H1 (cell line): ENCODE results near the gene HOXB3. TPM values are rescaled to one million over a fixed set of nuclear protein-coding genes. Genes with fewer than 3 reads are reported as not detected.

Experiments used
- CTCF ChIA-PET: fragments of 300-600 bp; sonication (Branson Sonifier 250); formaldehyde crosslinking; loops from one replicate; lab custom pipeline; 2021; ENCODE audit not compliant: partially characterized antibody; lab: Charles Lee
- POLR2A ChIA-PET: fragments of 300-600 bp; sonication (Branson Sonifier 250); formaldehyde crosslinking; loops from one replicate; lab custom pipeline; 2021; ENCODE audit warnings: inconsistent platforms; ENCODE audit not compliant: partially characterized antibody; lab: Charles Lee
- DNase-seq, 2 experiments: peaks; one replicate each; pipeline versions ENCODE4 v3.0.0 to v3.0.0-alpha.2; 2010 to 2022; ENCODE audit warnings: low spot score in 2 of 2, low read depth in 1 of 2, mixed read lengths in 1 of 2
- FAIRE-seq: peaks from 2 replicates; lab custom pipeline; 2011; peaks lifted over from hg19 to GRCh38; lab: Jason Lieb, UNC
- H2AFZ ChIP-seq: 2 replicates; pipeline ENCODE4 v1.8.1; 2012; ENCODE audit warnings: low read length, inconsistent platforms
- H2AK5ac ChIP-seq: 2 replicates; pipeline ENCODE4 v1.6.1; 2013; ENCODE audit warnings: low read depth, low read length
- H2BK120ac ChIP-seq: replicated peaks from 2 replicates; pipeline ENCODE3; 2013; ENCODE audit warnings: low read depth, low read length, inconsistent platforms
- H2BK12ac ChIP-seq: 2 replicates; pipeline ENCODE4 v1.6.1; 2013; ENCODE audit warnings: low read depth, low read length
- H2BK15ac ChIP-seq: 2 replicates; pipeline ENCODE4 v1.6.1; 2013; ENCODE audit warnings: low read length
- H2BK20ac ChIP-seq: 2 replicates; pipeline ENCODE4 v1.6.1; 2013; ENCODE audit warnings: low read length
- H2BK5ac ChIP-seq: 2 replicates; pipeline ENCODE4 v1.6.1; 2013; ENCODE audit warnings: low read depth, low read length
- H3K14ac ChIP-seq: 2 replicates; pipeline ENCODE4 v1.6.1; 2013; ENCODE audit warnings: inconsistent platforms; ENCODE audit not compliant: insufficient read length
- H3K18ac ChIP-seq: 2 replicates; pipeline ENCODE4 v1.6.1; 2013; ENCODE audit warnings: low read length; ENCODE audit errors: extremely low read depth
- H3K23ac ChIP-seq: 2 replicates; pipeline ENCODE4 v1.6.1; 2013; ENCODE audit warnings: inconsistent platforms; ENCODE audit not compliant: insufficient read length
- H3K23me2 ChIP-seq: 2 replicates; pipeline ENCODE4 v1.6.1; 2013; ENCODE audit warnings: low read depth, low read length
- H3K27ac ChIP-seq: 2 replicates; pipeline ENCODE4 v1.6.1; 2011; ENCODE audit warnings: low read depth, low read length, inconsistent platforms
- H3K27me3 ChIP-seq, 4 experiments: replicated peaks in 1 of 4; 1 replicate in 1 of 4; 2 replicates in 3 of 4; pipeline versions ENCODE4 v1.6.1 to v1.8.1; 2011 to 2013; ENCODE audit warnings: low read length in 3 of 4, mild to moderate bottlenecking in 3 of 4, inconsistent platforms in 2 of 4, mixed read lengths in 2 of 4, moderate library complexity in 1 of 4; ENCODE audit not compliant: control insufficient read depth in 3 of 4, insufficient read depth in 3 of 4; ENCODE audit errors: extremely low read depth in 1 of 4
- H3K36me3 ChIP-seq, 4 experiments: 2 replicates each; pipeline versions ENCODE4 v1.6.1 to v1.8.1; 2011 to 2013; ENCODE audit warnings: mild to moderate bottlenecking in 4 of 4, low read length in 3 of 4, moderate library complexity in 2 of 4, control low read depth in 1 of 4, inconsistent platforms in 1 of 4; ENCODE audit not compliant: insufficient read depth in 4 of 4, control insufficient read depth in 2 of 4
- H3K4ac ChIP-seq: replicated peaks from 2 replicates; pipeline ENCODE3; 2013; ENCODE audit warnings: low read length, low read depth, mixed read lengths, inconsistent platforms; ENCODE audit not compliant: insufficient read length
- H3K4me1 ChIP-seq, 4 experiments: replicated peaks in 1 of 4; 1 replicate in 1 of 4; 2 replicates in 3 of 4; pipeline versions ENCODE4 v1.6.1 to v1.8.1; 2011 to 2013; ENCODE audit warnings: low read length in 3 of 4, inconsistent platforms in 2 of 4, mixed read lengths in 1 of 4; ENCODE audit not compliant: insufficient read depth in 4 of 4, control insufficient read depth in 3 of 4
- H3K4me2 ChIP-seq, 2 experiments: 2 replicates each; pipeline versions ENCODE4 v1.6.1 to v1.8.1; 2011 to 2013; ENCODE audit warnings: low read depth in 2 of 2, low read length in 2 of 2, control low read depth in 1 of 2, inconsistent platforms in 1 of 2, mild to moderate bottlenecking in 1 of 2; ENCODE audit not compliant: insufficient read depth in 1 of 2
- H3K4me3 ChIP-seq, 4 experiments: fragments of 200-600, 300-600 bp in 1 of 4; sonication (generic), shearing (Covaris generic), sonication (Bioruptor Twin) in 1 of 4; 2 replicates each; pipeline versions ENCODE4 v1.5.1 to v1.8.1; 2011 to 2016; ENCODE audit warnings: low read length in 4 of 4, low read depth in 3 of 4, control low read depth in 2 of 4, inconsistent platforms in 2 of 4, mild to moderate bottlenecking in 2 of 4, mixed read lengths in 1 of 4, moderate library complexity in 1 of 4; ENCODE audit not compliant: insufficient read depth in 2 of 4; ENCODE audit errors: extremely low read depth in 1 of 4
- H3K56ac ChIP-seq: replicated peaks from 2 replicates; pipeline ENCODE3; 2013; ENCODE audit warnings: low read depth, mild to moderate bottlenecking, mixed read lengths, low read length, inconsistent platforms; ENCODE audit not compliant: insufficient read length
- H3K79me1 ChIP-seq: 2 replicates; pipeline ENCODE4 v1.6.1; 2013; ENCODE audit warnings: low read depth, low read length, control low read depth
- H3K79me2 ChIP-seq, 2 experiments: 2 replicates each; pipeline versions ENCODE4 v1.6.1 to v1.8.1; 2012 to 2013; ENCODE audit warnings: low read length in 2 of 2, mild to moderate bottlenecking in 2 of 2, inconsistent platforms in 1 of 2; ENCODE audit not compliant: insufficient read depth in 2 of 2, control insufficient read depth in 1 of 2
- H3K9ac ChIP-seq, 4 experiments: replicated peaks in 1 of 4; 1 replicate in 1 of 4; 2 replicates in 3 of 4; pipeline versions ENCODE4 v1.6.1 to v1.8.1; 2011 to 2013; ENCODE audit warnings: low read depth in 3 of 4, low read length in 3 of 4, control low read depth in 2 of 4, mild to moderate bottlenecking in 2 of 4, moderate library complexity in 2 of 4, inconsistent platforms in 1 of 4; ENCODE audit errors: extremely low read depth in 1 of 4
- H3K9me3 ChIP-seq, 2 experiments: 2 replicates each; pipeline versions ENCODE4 v1.6.1 to v1.8.1; 2012 to 2013; ENCODE audit warnings: mild to moderate bottlenecking in 2 of 2, moderate library complexity in 2 of 2, control low read depth in 1 of 2, inconsistent platforms in 1 of 2, low read depth in 1 of 2, low read length in 1 of 2, mixed read lengths in 1 of 2; ENCODE audit not compliant: insufficient read depth in 2 of 2
- H4K20me1 ChIP-seq, 2 experiments: replicated peaks in 1 of 2; 2 replicates each; pipeline versions ENCODE3 to v1.8.1; 2011 to 2013; ENCODE audit warnings: inconsistent platforms in 2 of 2, low read length in 2 of 2, mild to moderate bottlenecking in 1 of 2; ENCODE audit not compliant: insufficient read depth in 2 of 2, control insufficient read depth in 1 of 2
- H4K5ac ChIP-seq: 2 replicates; pipeline ENCODE4 v1.6.1; 2013; ENCODE audit warnings: low read length, low read depth, mixed read lengths, inconsistent platforms; ENCODE audit not compliant: insufficient read length
- H4K8ac ChIP-seq: 2 replicates; pipeline ENCODE4 v1.8.0; 2013; ENCODE audit warnings: mild to moderate bottlenecking, moderate library complexity, low read length, inconsistent platforms; ENCODE audit not compliant: insufficient read depth; ENCODE audit errors: extremely low read depth
- H4K91ac ChIP-seq: replicated peaks from 2 replicates; pipeline ENCODE3; 2013; ENCODE audit warnings: low read length, mixed read lengths, inconsistent platforms; ENCODE audit not compliant: insufficient read length
- BCL11A ChIP-seq, 2 experiments: IDR thresholded peaks; one replicate each; pipeline ENCODE4 v1.6.1; 2011; ENCODE audit warnings: low read depth in 2 of 2, low read length in 2 of 2, mild to moderate bottlenecking in 2 of 2
- EP300 ChIP-seq, 2 experiments: IDR thresholded peaks; 1 replicate in 1 of 2; 2 replicates in 1 of 2; pipeline ENCODE4 v1.6.1; 2011 to 2012; ENCODE audit warnings: low read depth in 2 of 2, low read length in 2 of 2, mild to moderate bottlenecking in 2 of 2, borderline replicate concordance in 1 of 2, inconsistent platforms in 1 of 2, moderate library complexity in 1 of 2
- EZH2 ChIP-seq: fragments of 200-600 bp; sonication (generic); IDR thresholded peaks from 2 replicates; pipeline ENCODE4 v1.7.1; 2012; ENCODE audit warnings: low read depth, mild to moderate bottlenecking, moderate library complexity, low read length, inconsistent platforms; ENCODE audit not compliant: severe bottlenecking
- RNF2 ChIP-seq: fragments of 200-900, 300-1000 bp; sonication (generic); IDR thresholded peaks from 2 replicates; pipeline ENCODE4 v1.7.1; 2016; ENCODE audit warnings: borderline replicate concordance, low read depth, mild to moderate bottlenecking, antibody characterized with exemption, low read length; ENCODE audit not compliant: poor library complexity, severe bottlenecking; ENCODE audit errors: missing control alignments
- SIX5 ChIP-seq: IDR thresholded peaks from 2 replicates; pipeline ENCODE4 v1.6.1; 2011; ENCODE audit warnings: mild to moderate bottlenecking, low read depth, low read length
- SP2 ChIP-seq: IDR thresholded peaks from 2 replicates; pipeline ENCODE4 v1.6.1; 2012; ENCODE audit warnings: mild to moderate bottlenecking, low read length, inconsistent platforms
- SP4 ChIP-seq: IDR thresholded peaks from 2 replicates; pipeline ENCODE4 v1.6.1; 2012; ENCODE audit warnings: low read length, inconsistent platforms
- SUZ12 ChIP-seq: fragments of 200-600 bp; sonication (generic); IDR thresholded peaks from 2 replicates; pipeline ENCODE4 v1.6.1; 2012; ENCODE audit warnings: mild to moderate bottlenecking, inconsistent platforms, low read length, moderate library complexity, mixed read lengths
- TBP ChIP-seq: IDR thresholded peaks from 2 replicates; pipeline ENCODE4 v1.6.1; 2011; ENCODE audit warnings: low read depth, low read length, improper control_type of control experiment
- whole genome bisulfite sequencing, 2 experiments: shearing (Covaris generic) in 1 of 2; methylation state at CpG; one replicate each; pipeline versions ENCODE4 v1.1.6 to v1.1.7; 2013 to 2015; ENCODE audit warnings: low lambda C conversion rate in 2 of 2, mixed read lengths in 2 of 2, inconsistent platforms in 1 of 2, low coverage in 1 of 2, missing lambda C conversion rate in 1 of 2; ENCODE audit not compliant: insufficient replicate concordance in 2 of 2, insufficient coverage in 1 of 2, insufficient read length in 1 of 2; ENCODE audit errors: extremely low coverage in 1 of 2, missing lambda C conversion rate in 1 of 2; 5-methylcytosine and 5-hydroxymethylcytosine counted together
- polyA plus RNA-seq, 7 experiments: library from polyadenylated mRNA; depleted of rRNA in 3 of 7; stranded (reverse) in 5 of 7; unstranded in 2 of 7; fragments of >200 nt in 5 of 7; fragments of 200-250 nt in 2 of 7; gene quantifications; 1 replicate in 5 of 7; 2 replicates in 1 of 7; 4 replicates in 1 of 7; pipeline versions ENCODE4 v1.2.1 to v1.2.3, GENCODE V29; 2011 to 2013; ENCODE audit warnings: missing spikeins in 2 of 7, mixed read lengths in 2 of 7
- total RNA-seq: library from RNA; stranded (reverse); fragmentation: NEBNext Ultra II Directional; extraction: Animal tissue kit (Norgen Biotek cat#: 25700); gene quantifications from 2 replicates; pipeline ENCODE4 v1.2.1, GENCODE V29; 2021
- TF ChIP-seq, protein P1 (sequence below): IDR thresholded peaks from 2 replicates; pipeline ENCODE4 v1.6.1; 2011; ENCODE audit warnings: low read depth, mild to moderate bottlenecking, low read length; ENCODE audit not compliant: insufficient read depth

Gene HOXB3
- total and polyA plus RNA-seq, 2 of the 8 experiments (the other 6 are each of a cell fraction or from before 2014, with no cell fraction given) = not detected

DNA sequence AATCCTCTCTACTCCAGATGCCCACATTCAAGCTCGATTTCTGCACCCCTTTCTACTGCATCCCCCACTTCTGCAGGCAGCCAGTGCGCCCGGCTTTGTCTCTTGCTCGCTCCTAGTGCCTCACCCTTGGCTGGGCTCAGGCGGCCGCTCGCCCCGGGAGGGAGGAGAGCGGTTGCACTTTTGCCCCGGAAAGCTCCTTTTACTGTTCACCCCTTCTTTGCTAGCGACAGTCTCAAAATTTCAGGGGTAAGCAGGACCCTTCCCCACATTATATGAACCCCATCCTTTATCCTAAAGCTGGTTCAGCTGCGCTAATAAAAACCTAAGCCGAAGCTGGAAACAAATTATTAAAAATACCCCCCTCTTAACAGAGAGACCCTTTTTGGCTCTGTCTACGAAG lies 2.5 kb upstream of the HOXB3 start:
- Histone ChIP-seq H2BK5ac (no peak overlapping the region), H3K27ac (no peak overlapping the region), H3K23ac (no peak overlapping the region), H4K8ac (no peak overlapping the region), H4K91ac (no peak overlapping the region), H2AFZ (no peak overlapping the region), H4K20me1 (peaks cover 32 to 37% of the 10 kb centered on the region in 2 experiments), H3K4me2 (no peak overlapping the region), H4K5ac (no peak overlapping the region), H2AK5ac (no peak overlapping the region), H2BK12ac (no peak overlapping the region), H3K79me1 (no peaks in the 10 kb centered on the region), H3K36me3 (peaks cover 0 to 3% (median 0%) of the 10 kb centered on the region in 4 experiments; a peak in 1 of 8 replicates), H3K18ac (no peak overlapping the region), H3K56ac (no peak overlapping the region), H3K4ac (no peak overlapping the region), H2BK20ac (no peak overlapping the region), H3K9ac (no peak overlapping the region), H3K4me1 (peaks cover 0 to 11% (median 3%) of the 10 kb centered on the region in 4 experiments; a peak in 5 of 7 replicates), H3K27me3 (peaks cover 95 to 100% (median 99%) of the 10 kb centered on the region in 4 experiments), H2BK120ac (no peak overlapping the region), H3K23me2 (no peaks in the 10 kb centered on the region; the same call in 1 of the 2 replicates), H3K4me3 (no peak overlapping the region), H2BK15ac (no peak overlapping the region), H3K79me2 (no peaks in the 10 kb centered on the region), H3K14ac (no peak overlapping the region), H3K9me3 (no peaks in the 10 kb centered on the region; a peak in 1 of 4 replicates)
- FAIRE-seq (no peak), DNase-seq (no peak)
- POLR2A ChIA-PET = interaction anchor here (1.3 kb wide), 1 partner anchor 259 kb away, joined by 3 read pairs; no protein-coding TSS in a partner anchor
- CTCF ChIA-PET = interaction anchor here (0.6 to 7.0 kb wide), 40 partner anchors 20 to 422 kb away, joined by 3 to 53 read pairs (median 5); partner anchors contain the start of genes HOXB1 and HOXB9
- 21% methylated on average over 12 of the region's 14 CpGs; no CpG with 5 or more reads in 1 of the 2 experiments for WGBS, 2 experiments
- TF ChIP-seq EZH2 = peak; percentile 94
- TF ChIP-seq SP2 = no peak
- no peak for TF ChIP-seq BCL11A (IDR thresholded peaks at IDR 0.05; ENCODE audit: low read depth in 2 of 2, low read length in 2 of 2)
- no peak for TF ChIP-seq SP4
- TF ChIP-seq EP300 (IDR thresholded peaks at IDR 0.05; ENCODE audit: borderline replicate concordance in 1 of 2, low read depth in 2 of 2, low read length in 2 of 2) = no peak
- no peak for TF ChIP-seq TBP
- no peak for TF ChIP-seq SIX5
- TF ChIP-seq, protein P1, sequence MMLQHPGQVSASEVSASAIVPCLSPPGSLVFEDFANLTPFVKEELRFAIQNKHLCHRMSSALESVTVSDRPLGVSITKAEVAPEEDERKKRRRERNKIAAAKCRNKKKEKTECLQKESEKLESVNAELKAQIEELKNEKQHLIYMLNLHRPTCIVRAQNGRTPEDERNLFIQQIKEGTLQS = no peak
- peak; percentile 91; the same call in 1 of the 2 replicates for TF ChIP-seq SUZ12
- peak; percentile 53 for TF ChIP-seq RNF2
